Activated T-helper 1 cell treated with anti-CD3 and anti-CD28 coated beads, Interleukin-12 subunit alpha, Interleukin-12 subunit beta, Interleukin-2, Interleukin-4 antibody, amounts not matched to agents 30 ng/mL and 10 ng/mL and 1 ng/mL, durations not matched to agents 14 hours and 24 hours and 36 hours (primary cell): Measurements from ENCODE around the gene ATP6V0D1. TPM values are rescaled to one million over a fixed set of nuclear protein-coding genes. Genes with fewer than 3 reads are reported as not detected.

Source experiments
- DNase-seq: peaks from one replicate; pipeline ENCODE4 v3.0.0; 2021; ENCODE audit warnings: low spot score
- H3K27ac Mint-ChIP-seq: one replicate; pipeline ENCODE4 v1.8.0; 2021; ENCODE audit warnings: mild to moderate bottlenecking, mixed read lengths
- H3K27me3 Mint-ChIP-seq: one replicate; pipeline ENCODE4 v1.8.0; 2022; ENCODE audit warnings: mild to moderate bottlenecking, moderate library complexity, mixed read lengths; ENCODE audit not compliant: insufficient read depth
- H3K36me3 Mint-ChIP-seq: one replicate; pipeline ENCODE4 v1.8.0; 2021; ENCODE audit warnings: low read depth, mixed read lengths
- H3K4me1 Mint-ChIP-seq: one replicate; pipeline ENCODE4 v1.8.0; 2021; ENCODE audit warnings: low read depth, mixed read lengths
- H3K4me3 Mint-ChIP-seq: one replicate; pipeline ENCODE4 v1.8.0; 2021; ENCODE audit warnings: mild to moderate bottlenecking, moderate library complexity, mixed read lengths
- H3K9me3 Mint-ChIP-seq: one replicate; pipeline ENCODE4 v1.8.0; 2021; ENCODE audit warnings: mixed read lengths
- intact Hi-C: fragments of 100-400 bp; cut with micrococcal nuclease; formaldehyde crosslinking; loops from one replicate; pipeline ENCODE4 v1.15.1; 2024
- total RNA-seq: library from RNA; stranded (reverse); gene quantifications from 2 replicates; pipeline ENCODE4 v1.2.3, GENCODE V29; 2022

The ATP6V0D1 gene
- total RNA-seq, 1 donor from 2014 or later, result 37.7 TPM

DNA sequence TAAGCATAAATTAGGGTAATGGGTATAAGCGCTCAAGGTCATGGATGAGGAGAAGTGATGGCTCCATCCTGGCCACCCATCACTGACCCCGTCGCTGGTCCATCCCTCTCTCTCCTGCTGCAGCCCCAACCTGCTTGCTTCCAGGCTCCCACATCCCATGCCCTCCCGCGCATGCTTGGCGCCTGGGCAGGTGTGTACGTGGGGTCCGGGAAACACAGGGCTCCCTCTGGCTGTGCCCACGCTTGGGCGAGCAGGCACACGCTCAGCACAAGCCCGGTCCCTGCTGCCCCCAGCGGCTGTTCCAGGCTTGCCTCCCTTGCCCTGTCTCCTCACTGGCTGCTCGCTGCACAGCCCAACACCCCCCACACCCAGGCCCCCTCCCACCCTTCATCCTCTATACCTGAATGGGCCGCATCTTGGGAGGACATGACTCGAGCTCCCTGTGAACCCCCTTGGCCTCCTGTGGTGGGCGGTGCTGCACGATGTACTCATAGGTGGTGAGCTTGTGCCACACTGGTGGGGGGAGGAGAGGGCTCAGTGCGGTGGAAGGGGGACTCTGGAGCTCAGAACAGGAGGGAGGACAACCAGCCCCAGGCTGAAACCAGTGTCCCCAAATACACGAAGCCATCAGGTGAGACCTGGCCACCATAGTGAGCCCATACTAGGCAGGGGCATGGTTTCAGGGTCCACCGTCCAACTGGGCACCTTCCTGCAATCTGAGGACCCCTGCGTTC lies 83.0 kb downstream of the ATP6V0D1 start:
- DNase-seq, result no peak
- peaks cover 6% of the 10 kb centered on the region for H3K4me1 Mint-ChIP-seq
- H3K27ac Mint-ChIP-seq, result no peak overlapping the region
- no peaks in the 10 kb centered on the region for H3K9me3 Mint-ChIP-seq
- no peaks in the 10 kb centered on the region for H3K36me3 Mint-ChIP-seq
- H3K27me3 Mint-ChIP-seq, result peaks cover 35% of the 10 kb centered on the region
- H3K4me3 Mint-ChIP-seq, result no peak overlapping the region
- intact Hi-C loops, result no loop called here

GRCh38 chr16:67397036-67397801 lies 83.7 kb downstream of the ATP6V0D1 start:
- no peak for DNase-seq
- Mint-ChIP-seq H3K27me3 (peaks cover 38% of the 10 kb centered on the region), H3K4me1 (peaks cover 6% of the 10 kb centered on the region), H3K4me3 (no peak overlapping the region), H3K27ac (no peak overlapping the region), H3K9me3 (no peaks in the 10 kb centered on the region), H3K36me3 (no peaks in the 10 kb centered on the region)
- intact Hi-C loops, result no loop called here

DNA sequence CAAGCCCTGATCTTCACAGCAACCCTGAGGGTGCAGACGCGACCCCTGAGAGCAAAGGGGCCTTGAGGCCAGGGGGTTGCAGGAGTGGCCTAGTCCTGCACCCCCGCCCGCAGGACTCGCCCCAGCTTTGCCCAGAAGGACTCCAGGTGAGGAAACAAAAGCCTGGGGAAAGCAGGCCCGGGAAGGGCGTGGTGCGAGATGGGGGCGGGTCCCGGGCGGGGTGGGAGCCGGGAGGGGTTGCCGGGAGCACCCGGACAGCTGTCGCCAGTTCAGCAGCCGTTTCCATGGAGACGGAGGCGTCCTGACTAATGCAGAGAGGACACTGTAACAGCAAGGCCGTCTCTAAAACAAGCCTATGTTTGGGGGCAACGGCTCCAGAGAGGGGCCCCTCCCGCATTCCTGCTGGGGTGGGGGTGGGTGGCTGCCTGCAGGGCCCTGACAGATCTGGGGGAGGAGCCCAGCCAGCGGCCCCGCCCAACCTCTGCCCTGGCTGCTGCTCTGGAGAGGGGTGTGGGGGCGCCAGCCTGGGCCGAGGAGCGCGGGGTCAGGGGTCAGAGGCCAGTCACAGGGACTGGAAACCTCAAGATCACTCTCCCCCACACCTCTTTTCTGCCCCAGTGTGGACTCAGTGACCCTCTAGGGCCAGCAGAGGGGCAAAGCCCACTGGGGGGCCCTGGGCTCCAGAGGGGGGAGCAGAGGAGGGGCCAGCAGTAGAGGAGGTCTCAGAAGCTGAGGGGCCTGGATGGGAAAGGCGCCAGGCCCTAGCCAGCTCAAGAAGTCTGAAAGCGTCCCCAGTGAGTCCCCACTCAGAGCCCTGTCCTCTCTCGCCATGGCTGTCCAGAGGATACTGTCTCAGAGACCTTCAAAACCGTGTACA lies 84.6 kb downstream of the ATP6V0D1 start:
- peaks cover 36% of the 10 kb centered on the region for H3K27me3 Mint-ChIP-seq
- no peaks in the 10 kb centered on the region for H3K36me3 Mint-ChIP-seq
- no peak overlapping the region for H3K27ac Mint-ChIP-seq
- peaks cover 6% of the 10 kb centered on the region for H3K4me1 Mint-ChIP-seq
- H3K4me3 Mint-ChIP-seq, result no peak overlapping the region
- intact Hi-C loops, result no loop called here
- H3K9me3 Mint-ChIP-seq, result no peaks in the 10 kb centered on the region
- no peak for DNase-seq

- Mint-ChIP-seq H3K27ac (no peak overlapping the region), H3K4me3 (no peak overlapping the region), H3K9me3 (no peaks in the 10 kb centered on the region), H3K27me3 (peaks cover 33% of the 10 kb centered on the region), H3K36me3 (no peaks in the 10 kb centered on the region), H3K4me1 (peaks cover 6% of the 10 kb centered on the region)
- intact Hi-C loops, result no loop called here
- no peak for DNase-seq
Observed at GRCh38 chr16:67395458-67396158, 85.3 kb downstream of the ATP6V0D1 start.

DNA sequence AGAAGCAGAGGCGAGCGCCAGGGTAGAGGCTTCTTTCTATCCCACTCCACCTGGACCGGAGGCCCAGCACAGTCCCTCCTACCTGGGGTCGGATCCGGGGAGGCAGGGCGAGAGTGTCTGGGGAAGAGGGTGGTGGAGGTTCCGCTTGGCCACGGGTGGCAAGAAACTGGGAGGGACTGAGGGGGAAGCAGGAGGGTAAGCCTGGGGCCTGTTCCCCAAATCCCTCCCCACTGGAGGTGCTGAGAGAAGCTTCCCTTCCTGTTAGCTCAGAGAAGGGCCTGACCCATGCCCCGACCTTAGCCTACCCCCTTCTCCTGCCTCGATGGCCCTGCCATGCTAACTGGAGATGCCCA lies 85.9 kb downstream of the ATP6V0D1 start:
- Mint-ChIP-seq H3K27me3 (peaks cover 33% of the 10 kb centered on the region), H3K4me3 (no peak overlapping the region), H3K9me3 (no peaks in the 10 kb centered on the region), H3K27ac (no peak overlapping the region), H3K36me3 (no peaks in the 10 kb centered on the region), H3K4me1 (peaks cover 6% of the 10 kb centered on the region)
- no peak for DNase-seq
- intact Hi-C loops, result no loop called here

GRCh38 chr16:67394155-67395104 lies 86.5 kb downstream of the ATP6V0D1 start:
- Mint-ChIP-seq H3K4me3 (no peak overlapping the region), H3K9me3 (no peaks in the 10 kb centered on the region), H3K27ac (peak overlapping the region; percentile 48), H3K4me1 (peaks cover 6% of the 10 kb centered on the region), H3K27me3 (peaks cover 33% of the 10 kb centered on the region), H3K36me3 (no peaks in the 10 kb centered on the region)
- intact Hi-C loops, result loop anchor here (5.0 kb wide), 1 partner anchor 42 kb away; no protein-coding TSS in a partner anchor
- DNase-seq, result no peak

- intact Hi-C loops, result loop anchor here (5.0 kb wide), 1 partner anchor 41 kb away; no protein-coding TSS in a partner anchor
- Mint-ChIP-seq H3K36me3 (no peaks in the 10 kb centered on the region), H3K9me3 (no peaks in the 10 kb centered on the region), H3K4me3 (no peak overlapping the region), H3K27me3 (peaks cover 33% of the 10 kb centered on the region), H3K27ac (peak overlapping the region; percentile 48), H3K4me1 (peaks cover 6% of the 10 kb centered on the region)
- DNase-seq, result no peak
Observed at GRCh38 chr16:67393788-67394154, 87.2 kb downstream of the ATP6V0D1 start.

DNA sequence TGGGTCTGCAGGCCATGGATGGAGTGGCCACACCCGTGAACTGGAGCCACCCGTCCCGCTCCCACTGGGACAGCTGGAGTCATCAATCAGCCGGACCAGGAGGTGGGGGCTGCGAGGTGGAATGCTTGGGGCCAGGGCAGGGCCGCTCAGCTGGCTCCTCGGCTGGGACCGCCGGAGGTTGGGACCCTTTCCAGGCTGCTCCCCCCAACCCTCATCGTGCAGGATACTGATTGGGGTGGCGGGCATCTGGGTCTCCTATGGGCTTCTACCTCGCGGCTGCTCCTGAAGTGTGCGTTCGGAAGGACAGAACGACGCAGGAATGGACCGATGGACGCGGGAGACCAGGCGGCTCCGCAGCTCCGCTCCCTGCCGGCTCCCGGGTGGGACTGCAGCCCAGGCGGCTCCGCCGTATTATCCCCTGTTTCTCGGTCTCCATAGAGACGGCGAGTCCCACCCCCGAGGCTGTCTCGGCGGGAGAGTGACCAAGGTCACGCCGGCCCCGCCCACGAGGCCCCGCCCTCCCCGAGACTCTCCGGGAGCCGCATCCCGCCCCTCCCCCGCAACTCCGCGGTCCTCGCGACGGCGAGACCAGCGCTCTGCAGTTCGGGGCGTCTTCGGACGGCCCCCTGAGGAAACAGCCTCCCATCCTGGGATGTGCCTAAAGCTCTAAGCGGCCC lies 87.7 kb downstream of the ATP6V0D1 start, which contains the start of gene TPPP3:
TPPP3 (minus strand) TSS at position 388 of the 677 bp plus-strand sequence. CDS start 2,387 bp downstream, outside the sequence.
- intact Hi-C loops, result loop anchor here (5.0 kb wide), 1 partner anchor 41 kb away; no protein-coding TSS in a partner anchor
- no peak within 1 kb of the TSS for H3K4me3 Mint-ChIP-seq
- no peaks in the 10 kb centered on the region for H3K9me3 Mint-ChIP-seq
- peaks cover 6% of the 10 kb centered on the region for H3K4me1 Mint-ChIP-seq
- peaks cover 33% of the 10 kb centered on the region for H3K27me3 Mint-ChIP-seq
- peak within 1 kb of the TSS; percentile 48 for H3K27ac Mint-ChIP-seq
- no peaks in the 10 kb centered on the region for H3K36me3 Mint-ChIP-seq
- peak; percentile 24 for DNase-seq

- no peak for DNase-seq
- intact Hi-C loops, result loop anchor here (5.0 kb wide), 1 partner anchor 40 kb away; no protein-coding TSS in a partner anchor
- Mint-ChIP-seq H3K4me3 (no peak overlapping the region), H3K36me3 (no peaks in the 10 kb centered on the region), H3K4me1 (peaks cover 6% of the 10 kb centered on the region), H3K27ac (no peak overlapping the region), H3K27me3 (peaks cover 33% of the 10 kb centered on the region), H3K9me3 (no peaks in the 10 kb centered on the region)
Observed at GRCh38 chr16:67392301-67393059, 88.5 kb downstream of the ATP6V0D1 start.

- no peak for DNase-seq
- Mint-ChIP-seq H3K9me3 (no peaks in the 10 kb centered on the region), H3K27me3 (peaks cover 33% of the 10 kb centered on the region), H3K4me3 (no peak overlapping the region), H3K36me3 (no peaks in the 10 kb centered on the region), H3K27ac (peak overlapping the region; percentile 40), H3K4me1 (peaks cover 6% of the 10 kb centered on the region)
- intact Hi-C loops, result loop anchor here (5.0 kb wide), 1 partner anchor 39 kb away; no protein-coding TSS in a partner anchor
Observed at GRCh38 chr16:67391424-67392300, 89.3 kb downstream of the ATP6V0D1 start.
